ENCODE measurements around the gene SPR.

The SPR gene

GRCh38 chr2:72915907-72916742 is 28.9 kb downstream of the SPR start (continued):
- TF ChIP-seq ZNF621 (tag by site-specific recombination; IDR thresholded peaks at IDR 0.05): no peak
- no peak for TF ChIP-seq ZNF239 (tag by site-specific recombination; IDR thresholded peaks at IDR 0.05)
- TF ChIP-seq ZNF362 (tag by site-specific recombination; IDR thresholded peaks at IDR 0.05): no peak
- TF ChIP-seq ZNF140 (tag by site-specific recombination; IDR thresholded peaks at IDR 0.05): no peak
- TF ChIP-seq ZNF221 (tag by site-specific recombination; IDR thresholded peaks at IDR 0.05; ENCODE audit: borderline replicate concordance): no peak
- TF ChIP-seq ZNF175 (tag by site-specific recombination; IDR thresholded peaks at IDR 0.05): no peak
- no peak for TF ChIP-seq ZNF837 (tag by site-specific recombination; IDR thresholded peaks at IDR 0.05)
- no peak for TF ChIP-seq ZNF132 (tag by site-specific recombination; IDR thresholded peaks at IDR 0.05; ENCODE audit: borderline replicate concordance)
- 0 out of 2 replicates have a peak, but pooled peaks have one; percentile 19 for TF ChIP-seq ZNF2 (tag by site-specific recombination; IDR thresholded peaks at IDR 0.05)
- TF ChIP-seq ZSCAN18 (tag by site-specific recombination; IDR thresholded peaks at IDR 0.05): no peak
- no peak for TF ChIP-seq ZNF610 (tag by site-specific recombination; IDR thresholded peaks at IDR 0.05; ENCODE audit: borderline replicate concordance)
- TF ChIP-seq SP3 (tag by site-specific recombination; IDR thresholded peaks at IDR 0.05): peak; percentile 68
- TF ChIP-seq SP7 (tag by site-specific recombination; IDR thresholded peaks at IDR 0.05): 0 out of 2 replicates have a peak, but pooled peaks have one; percentile 47
- no peak for TF ChIP-seq PRDM10 (tag by site-specific recombination; IDR thresholded peaks at IDR 0.05)
- no peak for TF ChIP-seq HOXD13 (CRISPR knock-in tag; IDR thresholded peaks at IDR 0.05; ENCODE audit: borderline replicate concordance)
- TF ChIP-seq PBX3 (CRISPR knock-in tag; IDR thresholded peaks at IDR 0.05): 0 out of 2 replicates have a peak, but pooled peaks have one; percentile 30
- TF ChIP-seq ZNF423 (tag by site-specific recombination; IDR thresholded peaks at IDR 0.05): 0 out of 2 replicates have a peak, but pooled peaks have one; percentile 30
- TF ChIP-seq ZEB2 (tag by site-specific recombination; IDR thresholded peaks at IDR 0.05): no peak
- TF ChIP-seq ATF2 (tag by site-specific recombination; IDR thresholded peaks at IDR 0.05; ENCODE audit: low read depth): no peak
- TF ChIP-seq ZBTB6 (tag by site-specific recombination; IDR thresholded peaks at IDR 0.05): no peak
- TF ChIP-seq ZBTB8A (tag by site-specific recombination; IDR thresholded peaks at IDR 0.05): peak; percentile 66
- peak; percentile 48; the same call in 1 of the 2 replicates for TF ChIP-seq ZFHX2 (tag by site-specific recombination; conservative IDR thresholded peaks at IDR 0.05)
- TF ChIP-seq ZIC2 (tag by site-specific recombination; IDR thresholded peaks at IDR 0.05): peak; percentile 56; the same call in 1 of the 2 replicates
- no peak for TF ChIP-seq FEZF1 (tag by site-specific recombination; IDR thresholded peaks at IDR 0.05)
- no peak for TF ChIP-seq YY2 (tag by site-specific recombination; IDR thresholded peaks at IDR 0.05)
- TF ChIP-seq ZNF184 (tag by site-specific recombination; IDR thresholded peaks at IDR 0.05): no peak
- no peak for TF ChIP-seq MZF1 (tag by site-specific recombination; IDR thresholded peaks at IDR 0.05; ENCODE audit: borderline replicate concordance)
- TF ChIP-seq ZNF391 (tag by site-specific recombination; IDR thresholded peaks at IDR 0.05; ENCODE audit: borderline replicate concordance, low read depth): no peak
- peak; percentile 84 for TF ChIP-seq ZBTB20 (tag by site-specific recombination; IDR thresholded peaks at IDR 0.05)
- TF ChIP-seq SCRT2 (tag by site-specific recombination; IDR thresholded peaks at IDR 0.05): no peak

All from HEK293 (cell line).